Measurements from ENCODE around the gene KLHL22. TPM values are rescaled to one million over a fixed set of nuclear protein-coding genes. Genes with fewer than 3 reads are reported as not detected.

The KLHL22 gene
- total RNA-seq, 1 experiment from 2014 or later: 14.5 TPM

DNA sequence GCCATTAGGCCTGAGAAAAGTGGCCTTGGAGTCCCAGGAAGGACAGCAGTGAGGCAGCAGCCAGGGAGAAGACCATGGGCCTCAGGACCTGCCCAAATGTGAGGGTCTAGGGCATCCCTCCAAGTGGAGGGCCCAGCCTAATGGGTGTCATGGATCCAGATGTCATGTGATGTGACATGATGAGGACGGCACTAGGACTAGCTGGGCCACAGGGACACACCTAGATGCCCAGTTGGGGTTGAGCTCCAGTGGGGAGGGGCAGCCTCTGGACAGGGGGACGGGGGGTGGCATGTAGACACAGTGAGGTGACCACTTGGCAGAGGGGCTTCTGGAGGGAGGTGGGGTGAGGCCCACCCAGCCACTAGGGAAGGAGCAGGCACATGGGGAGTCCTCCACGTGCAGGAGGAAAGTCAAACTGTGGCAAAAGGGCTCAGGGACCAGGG is 63.3 kb downstream of the KLHL22 start:
- no peaks in the 10 kb centered on the region for H3K36me3 ChIP-seq (ENCODE audit: control insufficient read depth, insufficient read depth, low read length)
- POLR2A ChIA-PET: no interaction called here
- BruUV-seq (replicated peaks): no TSS peak
- TF ChIP-seq, protein P1, sequence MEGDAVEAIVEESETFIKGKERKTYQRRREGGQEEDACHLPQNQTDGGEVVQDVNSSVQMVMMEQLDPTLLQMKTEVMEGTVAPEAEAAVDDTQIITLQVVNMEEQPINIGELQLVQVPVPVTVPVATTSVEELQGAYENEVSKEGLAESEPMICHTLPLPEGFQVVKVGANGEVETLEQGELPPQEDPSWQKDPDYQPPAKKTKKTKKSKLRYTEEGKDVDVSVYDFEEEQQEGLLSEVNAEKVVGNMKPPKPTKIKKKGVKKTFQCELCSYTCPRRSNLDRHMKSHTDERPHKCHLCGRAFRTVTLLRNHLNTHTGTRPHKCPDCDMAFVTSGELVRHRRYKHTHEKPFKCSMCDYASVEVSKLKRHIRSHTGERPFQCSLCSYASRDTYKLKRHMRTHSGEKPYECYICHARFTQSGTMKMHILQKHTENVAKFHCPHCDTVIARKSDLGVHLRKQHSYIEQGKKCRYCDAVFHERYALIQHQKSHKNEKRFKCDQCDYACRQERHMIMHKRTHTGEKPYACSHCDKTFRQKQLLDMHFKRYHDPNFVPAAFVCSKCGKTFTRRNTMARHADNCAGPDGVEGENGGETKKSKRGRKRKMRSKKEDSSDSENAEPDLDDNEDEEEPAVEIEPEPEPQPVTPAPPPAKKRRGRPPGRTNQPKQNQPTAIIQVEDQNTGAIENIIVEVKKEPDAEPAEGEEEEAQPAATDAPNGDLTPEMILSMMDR (IDR thresholded peaks at IDR 0.05): no peak
- TF ChIP-seq, protein P2, sequence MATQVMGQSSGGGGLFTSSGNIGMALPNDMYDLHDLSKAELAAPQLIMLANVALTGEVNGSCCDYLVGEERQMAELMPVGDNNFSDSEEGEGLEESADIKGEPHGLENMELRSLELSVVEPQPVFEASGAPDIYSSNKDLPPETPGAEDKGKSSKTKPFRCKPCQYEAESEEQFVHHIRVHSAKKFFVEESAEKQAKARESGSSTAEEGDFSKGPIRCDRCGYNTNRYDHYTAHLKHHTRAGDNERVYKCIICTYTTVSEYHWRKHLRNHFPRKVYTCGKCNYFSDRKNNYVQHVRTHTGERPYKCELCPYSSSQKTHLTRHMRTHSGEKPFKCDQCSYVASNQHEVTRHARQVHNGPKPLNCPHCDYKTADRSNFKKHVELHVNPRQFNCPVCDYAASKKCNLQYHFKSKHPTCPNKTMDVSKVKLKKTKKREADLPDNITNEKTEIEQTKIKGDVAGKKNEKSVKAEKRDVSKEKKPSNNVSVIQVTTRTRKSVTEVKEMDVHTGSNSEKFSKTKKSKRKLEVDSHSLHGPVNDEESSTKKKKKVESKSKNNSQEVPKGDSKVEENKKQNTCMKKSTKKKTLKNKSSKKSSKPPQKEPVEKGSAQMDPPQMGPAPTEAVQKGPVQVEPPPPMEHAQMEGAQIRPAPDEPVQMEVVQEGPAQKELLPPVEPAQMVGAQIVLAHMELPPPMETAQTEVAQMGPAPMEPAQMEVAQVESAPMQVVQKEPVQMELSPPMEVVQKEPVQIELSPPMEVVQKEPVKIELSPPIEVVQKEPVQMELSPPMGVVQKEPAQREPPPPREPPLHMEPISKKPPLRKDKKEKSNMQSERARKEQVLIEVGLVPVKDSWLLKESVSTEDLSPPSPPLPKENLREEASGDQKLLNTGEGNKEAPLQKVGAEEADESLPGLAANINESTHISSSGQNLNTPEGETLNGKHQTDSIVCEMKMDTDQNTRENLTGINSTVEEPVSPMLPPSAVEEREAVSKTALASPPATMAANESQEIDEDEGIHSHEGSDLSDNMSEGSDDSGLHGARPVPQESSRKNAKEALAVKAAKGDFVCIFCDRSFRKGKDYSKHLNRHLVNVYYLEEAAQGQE (IDR thresholded peaks at IDR 0.05; ENCODE audit: insufficient read depth in 1 of 2, low read depth in 2 of 2, low read length in 1 of 2): no peak
- TF ChIP-seq POLR2AphosphoS5 (IDR thresholded peaks at IDR 0.05; ENCODE audit: low read depth, low read length): no peak
- TF ChIP-seq SIN3A (IDR thresholded peaks at IDR 0.05; ENCODE audit: borderline replicate concordance, insufficient read depth, low read depth, low read length): no peak
- no peak for TF ChIP-seq TCF7L2 (IDR thresholded peaks at IDR 0.05; ENCODE audit: low read depth, low read length)
- no peaks in the 10 kb centered on the region for H3K9me3 ChIP-seq (ENCODE audit: control insufficient read depth, insufficient read depth, low read depth, low read length)
- H3K4me1 ChIP-seq (ENCODE audit: control insufficient read depth, insufficient read depth, low read length): no peaks in the 10 kb centered on the region
- intact Hi-C loops (cut with micrococcal nuclease; ENCODE audit: unreplicated experiment): no loop called here
- no peak overlapping the region for H3K4me3 ChIP-seq (ENCODE audit: low read depth in 2 of 2, low read length in 2 of 2)
- no peaks in the 10 kb centered on the region for H3K27me3 ChIP-seq (ENCODE audit: control insufficient read depth, insufficient read depth, low read length)
- CTCF ChIA-PET: interaction anchor here (0.5 kb wide), 1 partner anchor 14 kb away, joined by 3 read pairs; no protein-coding TSS in a partner anchor
- H3K27ac ChIP-seq (ENCODE audit: low read length): no peak overlapping the region
- no peak for ATAC-seq
- in situ Hi-C loops (cut with HindIII; ENCODE audit: low pct_unique_long_range_greater_than_20kb, low sequenced_read_pairs): no loop called here
- DNase-seq (ENCODE audit: low read depth, low spot score): no peak

DNA sequence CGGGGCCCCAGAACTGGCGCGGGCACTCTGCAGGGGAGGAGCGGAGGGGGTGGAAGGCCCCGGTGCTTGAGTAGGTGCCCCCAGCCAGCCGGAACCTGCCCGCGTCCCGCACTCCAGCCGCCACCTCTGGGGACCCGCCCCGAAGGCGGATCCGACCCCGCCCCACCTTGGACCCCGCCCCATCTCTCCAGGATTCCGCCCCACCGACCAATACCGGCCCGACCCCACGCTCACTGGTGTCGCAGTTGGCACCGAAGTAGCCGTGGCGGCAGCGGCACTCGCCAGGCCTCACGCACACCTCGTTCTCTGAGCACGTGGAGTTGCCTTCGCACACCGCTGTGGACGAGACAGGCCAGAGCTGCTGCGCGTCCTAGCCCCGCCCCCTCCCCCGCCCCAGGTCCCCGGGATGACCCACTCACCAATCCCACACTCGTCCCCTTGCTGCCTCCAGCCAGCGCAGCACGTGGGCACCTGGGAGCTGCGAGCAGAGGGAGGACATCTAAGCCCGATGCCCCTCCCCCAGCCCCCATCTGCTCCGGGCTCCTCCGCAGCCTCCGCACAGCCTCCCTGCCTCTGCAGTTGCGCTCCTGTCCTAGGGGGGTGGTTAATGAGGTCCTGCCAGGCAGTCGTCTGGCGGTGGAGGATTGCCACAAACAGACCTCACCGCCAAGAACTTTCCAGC is 63.9 kb downstream of the KLHL22 start:
- DNase-seq (ENCODE audit: low read depth, low spot score) (no peak), ATAC-seq (peak; percentile 37)
- Histone ChIP-seq H3K4me3 (ENCODE audit: low read depth in 2 of 2, low read length in 2 of 2) (peak overlapping the region; percentile 23 to 26), H3K4me1 (ENCODE audit: control insufficient read depth, insufficient read depth, low read length) (no peaks in the 10 kb centered on the region), H3K9me3 (ENCODE audit: control insufficient read depth, insufficient read depth, low read depth, low read length) (no peaks in the 10 kb centered on the region), H3K36me3 (ENCODE audit: control insufficient read depth, insufficient read depth, low read length) (no peaks in the 10 kb centered on the region), H3K27ac (ENCODE audit: low read length) (no peak overlapping the region), H3K27me3 (ENCODE audit: control insufficient read depth, insufficient read depth, low read length) (no peaks in the 10 kb centered on the region)
- BruUV-seq (replicated peaks): no TSS peak
- CTCF ChIA-PET: no interaction called here
- TF ChIP-seq, protein P1 (IDR thresholded peaks at IDR 0.05): no peak
- no peak for TF ChIP-seq TCF7L2 (IDR thresholded peaks at IDR 0.05; ENCODE audit: low read depth, low read length)
- no peak for TF ChIP-seq SIN3A (IDR thresholded peaks at IDR 0.05; ENCODE audit: borderline replicate concordance, insufficient read depth, low read depth, low read length)
- no peak for TF ChIP-seq POLR2AphosphoS5 (IDR thresholded peaks at IDR 0.05; ENCODE audit: low read depth, low read length)
- TF ChIP-seq, protein P2 (IDR thresholded peaks at IDR 0.05; ENCODE audit: insufficient read depth in 1 of 2, low read depth in 2 of 2, low read length in 1 of 2): no peak
- intact Hi-C loops (cut with micrococcal nuclease; ENCODE audit: unreplicated experiment): no loop called here
- in situ Hi-C loops (cut with HindIII; ENCODE audit: low pct_unique_long_range_greater_than_20kb, low sequenced_read_pairs): no loop called here
- POLR2A ChIA-PET: no interaction called here

Measured in Panc1 (cell line).